Esophagus muscularis mucosa (tissue), 4 donors: ENCODE measurements around the gene EPAS1. TPM values are rescaled to one million over a fixed set of nuclear protein-coding genes. Genes with fewer than 3 reads are reported as not detected.
A peak's percentile ranks its signal among the peaks of the same experiment; 100 is the strongest.
"Not testable (repeated sequence)": the region's sequence is repeated elsewhere in the genome, so short reads cannot be mapped to it uniquely, and the experiment has no call there.

Experiments
- DNase-seq: peaks from one replicate; pipeline ENCODE4 v3.0.0-alpha.2; 2017; ENCODE audit errors: extremely low spot score
- H3K27ac ChIP-seq, 4 donors: fragments of 200-600 bp; sonication (generic); replicated peaks in 1 of 4; 1 replicate in 3 of 4; 2 replicates in 1 of 4; pipeline ENCODE4 v1.5.1; 2016 to 2019; ENCODE audit warnings: mild to moderate bottlenecking in 1 of 4
- H3K27me3 ChIP-seq, 4 donors: fragments of 200-600 bp; sonication (generic); one replicate each; pipeline versions ENCODE4 v1.5.1 to v1.6.0; 2016 to 2019
- H3K36me3 ChIP-seq, 4 donors: fragments of 200-600 bp; sonication (generic); one replicate each; pipeline ENCODE4 v1.5.1; 2016 to 2019
- H3K4me1 ChIP-seq, 4 donors: fragments of 200-600 bp; sonication (generic); one replicate each; pipeline ENCODE4 v1.5.1; 2016 to 2019
- H3K4me3 ChIP-seq, 4 donors: fragments of 200-600 bp; sonication (generic); 1 replicate in 2 of 4; 2 replicates in 2 of 4; pipeline ENCODE4 v1.5.1; 2016 to 2019; ENCODE audit warnings: mild to moderate bottlenecking in 4 of 4, moderate library complexity in 1 of 4
- H3K9me3 ChIP-seq, 4 donors: fragments of 200-600 bp; sonication (generic); 1 replicate in 3 of 4; 2 replicates in 1 of 4; pipeline ENCODE4 v1.5.1; 2016 to 2019
- EP300 ChIP-seq: sonication (generic); formaldehyde crosslinking; IDR thresholded peaks from one replicate; pipeline ENCODE4 v1.6.1; 2017; ENCODE audit warnings: antibody characterized with exemption
- POLR2A ChIP-seq: fragments of 450-650 bp; IDR thresholded peaks from one replicate; pipeline ENCODE4 v1.6.1; 2017; ENCODE audit warnings: antibody characterized with exemption, moderate library complexity, mild to moderate bottlenecking, low read depth
- POLR2AphosphoS5 ChIP-seq, 2 donors: sonication (generic); formaldehyde crosslinking; IDR thresholded peaks; one replicate each; pipeline ENCODE4 v1.6.1; 2017; ENCODE audit warnings: antibody characterized with exemption in 2 of 2
- WGBS: methylation state at CpG from one replicate; pipeline ENCODE4 v1.1.5; 2018; 5-methylcytosine and 5-hydroxymethylcytosine counted together
- intact Hi-C: fragments of 100-400 bp; cut with DNase I; formaldehyde crosslinking; loops from one replicate; pipeline ENCODE4 v1.15.1; 2023
- total RNA-seq, 4 donors: library from RNA; depleted of rRNA; stranded (reverse); fragments of >200 nt; gene quantifications; one replicate each; pipeline versions ENCODE4 v1.1.0 to v1.2.1, GENCODE V29; 2016
- TF ChIP-seq, protein P1 (sequence below), 3 experiments: fragments of 200-600 bp in 2 of 3; fragments of 450-650 bp in 1 of 3; sonication (generic) in 2 of 3; IDR thresholded peaks; one replicate each; pipeline ENCODE4 v1.5.1; 2017 to 2019; ENCODE audit warnings: antibody characterized with exemption in 3 of 3, mild to moderate bottlenecking in 2 of 3, moderate library complexity in 1 of 3

Gene EPAS1
- total RNA-seq, 4 donors from 2014 or later: 113 to 225 (median 183) TPM

DNA sequence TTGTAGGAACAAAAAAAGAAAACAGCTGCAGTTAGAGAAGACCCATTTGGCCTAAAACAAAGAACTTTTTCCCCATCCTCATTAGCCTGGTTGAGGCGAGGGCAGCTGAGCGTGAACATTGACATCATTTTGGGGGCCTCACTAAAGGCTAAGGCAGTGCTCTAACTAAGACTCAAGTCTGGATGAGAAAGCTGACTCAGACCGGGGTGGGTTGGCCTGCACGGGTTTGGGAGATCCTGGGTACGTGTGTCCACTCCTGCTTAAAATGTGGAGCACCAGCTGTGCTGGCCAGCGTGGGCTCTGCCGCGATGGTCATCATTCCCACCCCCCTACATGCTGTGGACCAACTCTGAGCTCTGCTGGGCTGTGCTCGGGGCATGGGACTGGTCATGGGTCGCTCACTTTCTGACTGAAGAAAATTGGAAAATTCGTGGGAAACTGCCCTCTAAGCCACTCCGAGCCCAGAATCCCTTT, 96.2 kb downstream of the EPAS1 start:
- DNase-seq: peak; percentile 39
- 85% methylated on average over 9 of the region's 12 CpGs for WGBS
- intact Hi-C loops: no loop called here
- Histone ChIP-seq H3K4me3 (no peak overlapping the region), H3K27me3 (no peaks in the 10 kb centered on the region), H3K4me1 (peaks cover 0 to 6% (median 0%) of the 10 kb centered on the region in 4 donors), H3K36me3 (peaks cover 0 to 2% (median 0%) of the 10 kb centered on the region in 4 donors), H3K27ac (no peak overlapping the region), H3K9me3 (no peaks in the 10 kb centered on the region)
- TF ChIP-seq, protein P1, sequence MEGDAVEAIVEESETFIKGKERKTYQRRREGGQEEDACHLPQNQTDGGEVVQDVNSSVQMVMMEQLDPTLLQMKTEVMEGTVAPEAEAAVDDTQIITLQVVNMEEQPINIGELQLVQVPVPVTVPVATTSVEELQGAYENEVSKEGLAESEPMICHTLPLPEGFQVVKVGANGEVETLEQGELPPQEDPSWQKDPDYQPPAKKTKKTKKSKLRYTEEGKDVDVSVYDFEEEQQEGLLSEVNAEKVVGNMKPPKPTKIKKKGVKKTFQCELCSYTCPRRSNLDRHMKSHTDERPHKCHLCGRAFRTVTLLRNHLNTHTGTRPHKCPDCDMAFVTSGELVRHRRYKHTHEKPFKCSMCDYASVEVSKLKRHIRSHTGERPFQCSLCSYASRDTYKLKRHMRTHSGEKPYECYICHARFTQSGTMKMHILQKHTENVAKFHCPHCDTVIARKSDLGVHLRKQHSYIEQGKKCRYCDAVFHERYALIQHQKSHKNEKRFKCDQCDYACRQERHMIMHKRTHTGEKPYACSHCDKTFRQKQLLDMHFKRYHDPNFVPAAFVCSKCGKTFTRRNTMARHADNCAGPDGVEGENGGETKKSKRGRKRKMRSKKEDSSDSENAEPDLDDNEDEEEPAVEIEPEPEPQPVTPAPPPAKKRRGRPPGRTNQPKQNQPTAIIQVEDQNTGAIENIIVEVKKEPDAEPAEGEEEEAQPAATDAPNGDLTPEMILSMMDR (IDR thresholded peaks at IDR 0.05): no peak
- TF ChIP-seq EP300: no peak
- no peak for TF ChIP-seq POLR2A
- TF ChIP-seq POLR2AphosphoS5 (IDR thresholded peaks at IDR 0.05): no peak

DNA sequence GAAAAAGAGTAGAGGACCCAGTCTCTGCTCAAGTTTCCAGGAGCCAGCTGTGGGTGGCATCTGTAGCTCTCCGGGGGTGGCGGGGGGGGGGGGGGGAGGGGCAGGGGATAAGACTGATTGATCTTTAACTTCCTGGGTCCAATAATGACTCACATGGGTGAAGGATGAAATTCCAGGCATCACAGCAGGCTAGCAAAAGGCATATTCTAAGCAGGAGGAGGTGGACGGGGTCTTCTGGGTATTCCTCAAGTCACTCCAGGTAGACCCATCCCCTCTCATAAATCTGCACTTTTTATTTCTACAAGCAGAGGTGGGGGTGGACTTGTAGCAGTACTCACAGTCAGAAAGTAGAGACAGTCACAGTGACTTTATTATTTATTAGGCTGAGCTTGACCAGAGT, 96.7 kb downstream of the EPAS1 start:
- intact Hi-C loops: no loop called here
- TF ChIP-seq POLR2A (no peak), EP300 (no peak), POLR2AphosphoS5 (IDR thresholded peaks at IDR 0.05) (no peak)
- TF ChIP-seq, protein P1 (IDR thresholded peaks at IDR 0.05): no peak
- H3K4me3 ChIP-seq: no peak overlapping the region
- H3K4me1 ChIP-seq: peaks cover 0 to under 1% (median 0%) of the 10 kb centered on the region in 4 donors
- no peaks in the 10 kb centered on the region for H3K27me3 ChIP-seq
- DNase-seq: peak; percentile 60
- H3K27ac ChIP-seq: no peak overlapping the region
- no peaks in the 10 kb centered on the region for H3K36me3 ChIP-seq
- WGBS: 100% methylated on average over 3 of the region's 3 CpGs
- H3K9me3 ChIP-seq: no peaks in the 10 kb centered on the region

DNA sequence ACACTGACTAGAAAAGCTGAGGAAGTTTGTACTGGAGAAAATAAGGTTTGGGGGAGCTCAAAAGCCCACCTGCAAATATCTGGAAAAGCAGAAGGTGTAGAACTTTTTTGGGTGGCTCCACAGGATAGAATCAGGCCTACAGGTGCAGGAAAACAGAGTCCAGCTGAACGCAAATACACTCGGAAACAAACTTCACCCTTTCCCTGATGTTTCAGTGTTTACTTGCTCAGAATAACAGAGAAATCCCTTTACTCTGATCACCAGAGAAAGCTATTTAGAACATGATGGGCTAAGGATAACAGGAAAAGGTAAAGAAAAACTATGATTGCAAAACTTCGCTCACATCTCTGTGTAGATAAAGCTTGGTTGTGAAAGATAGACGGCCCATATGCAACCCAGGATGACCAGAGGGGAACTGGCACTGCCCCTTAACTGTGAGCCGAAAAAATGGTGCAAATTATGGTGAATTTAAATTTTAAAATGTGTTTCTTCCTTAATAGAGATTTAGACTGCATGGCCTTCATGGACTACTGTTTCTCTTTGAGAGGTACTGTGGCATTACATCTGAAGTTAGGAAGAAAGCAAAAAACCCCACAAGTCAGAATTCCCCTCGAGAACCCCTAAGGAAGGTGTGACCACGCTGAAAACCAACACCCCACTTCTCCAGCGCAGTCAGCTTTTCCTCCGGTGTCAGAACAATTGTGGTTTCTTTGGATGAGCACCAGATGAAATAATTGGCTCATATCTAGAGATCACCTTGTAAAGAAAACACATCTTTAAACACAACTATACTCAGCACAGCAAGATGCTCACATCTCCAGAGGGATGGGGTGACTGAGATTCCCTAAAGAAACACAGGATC, 97.7 kb downstream of the EPAS1 start:
- WGBS: 75% methylated on average over 9 of the region's 9 CpGs
- H3K27ac ChIP-seq: no peak overlapping the region
- no peak for DNase-seq
- intact Hi-C loops: no loop called here
- no peak for TF ChIP-seq POLR2A
- TF ChIP-seq EP300: no peak
- TF ChIP-seq, protein P1 (IDR thresholded peaks at IDR 0.05): no peak
- TF ChIP-seq POLR2AphosphoS5 (IDR thresholded peaks at IDR 0.05): no peak
- no peaks in the 10 kb centered on the region for H3K9me3 ChIP-seq
- no peaks in the 10 kb centered on the region for H3K36me3 ChIP-seq
- H3K4me1 ChIP-seq: no peaks in the 10 kb centered on the region
- H3K27me3 ChIP-seq: no peaks in the 10 kb centered on the region
- H3K4me3 ChIP-seq: no peak overlapping the region

DNA sequence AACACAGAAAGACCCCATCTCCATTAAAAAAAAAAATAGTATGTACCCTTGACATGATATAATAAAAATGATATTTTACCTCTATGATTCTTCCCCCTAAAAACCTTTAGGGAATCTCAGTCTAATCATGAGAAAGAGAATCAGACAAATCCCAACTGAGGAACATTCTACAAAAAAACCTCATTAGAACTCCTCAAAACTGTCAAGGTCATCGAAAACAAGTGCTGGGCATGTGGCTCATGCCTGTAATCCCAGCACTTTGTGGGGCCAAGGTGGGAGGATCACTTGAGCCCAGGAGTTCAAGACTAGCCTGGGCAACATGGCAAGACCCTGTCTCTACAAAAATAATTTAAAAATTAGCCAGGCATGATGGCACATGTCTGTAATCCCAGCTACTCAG, 98.5 kb downstream of the EPAS1 start:
- H3K36me3 ChIP-seq, DNase-seq, H3K9me3 ChIP-seq, H3K4me3 ChIP-seq, H3K4me1 ChIP-seq, H3K27me3 ChIP-seq, H3K27ac ChIP-seq, intact Hi-C loops: not testable (repeated sequence)
- WGBS: 100% methylated on average over 1 of the region's 1 CpG

DNA sequence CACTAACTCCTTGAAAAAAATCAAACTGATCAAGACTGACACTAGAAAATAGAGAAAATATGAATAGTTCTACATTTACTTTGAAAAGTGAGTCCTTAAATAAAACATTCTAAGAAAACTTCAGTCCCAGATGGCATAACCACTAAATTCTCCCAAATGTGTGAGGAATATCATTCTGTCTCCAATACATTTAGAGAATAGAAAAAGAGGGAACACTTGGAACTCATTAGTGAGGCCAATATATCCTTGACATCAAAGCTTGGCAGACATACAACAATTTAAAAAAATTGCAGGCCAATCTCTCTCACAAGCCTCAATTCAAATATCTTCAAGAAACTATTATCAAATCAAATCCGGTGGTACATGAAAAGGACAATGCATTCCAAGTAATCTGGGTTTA, 102.8 kb downstream of the EPAS1 start:
- H3K36me3 ChIP-seq: no peaks in the 10 kb centered on the region
- H3K27me3 ChIP-seq: no peaks in the 10 kb centered on the region
- 67% methylated on average over 1 of the region's 1 CpG for WGBS
- H3K9me3 ChIP-seq: no peaks in the 10 kb centered on the region
- no peak for TF ChIP-seq POLR2AphosphoS5 (IDR thresholded peaks at IDR 0.05)
- TF ChIP-seq POLR2A: no peak
- TF ChIP-seq EP300: no peak
- H3K27ac ChIP-seq: no peak overlapping the region
- H3K4me1 ChIP-seq: no peaks in the 10 kb centered on the region
- H3K4me3 ChIP-seq: no peak overlapping the region
- intact Hi-C loops: no loop called here
- no peak for DNase-seq

DNA sequence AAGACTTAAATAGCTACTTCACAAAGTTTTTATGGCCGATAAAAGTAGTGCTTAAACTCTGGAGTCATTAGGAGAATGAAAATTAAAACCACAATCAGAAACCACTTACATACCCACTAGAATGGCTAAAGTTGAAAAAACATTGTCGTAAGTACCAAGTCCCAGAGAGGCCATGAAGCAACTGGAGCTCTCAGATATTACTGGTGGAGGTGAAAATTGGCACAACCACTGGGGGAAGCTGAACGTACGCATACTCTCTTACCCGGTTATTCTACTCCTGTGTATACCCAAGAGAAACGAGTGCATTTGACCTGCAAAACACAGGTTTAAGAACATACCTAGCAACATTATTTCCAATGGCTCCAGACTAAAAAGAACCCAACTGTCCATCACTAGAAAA, 105.7 kb downstream of the EPAS1 start:
- WGBS: 95% methylated on average over 6 of the region's 6 CpGs
- Histone ChIP-seq H3K9me3 (no peaks in the 10 kb centered on the region), H3K36me3 (no peaks in the 10 kb centered on the region), H3K4me3 (no peak overlapping the region), H3K4me1 (no peaks in the 10 kb centered on the region), H3K27me3 (no peaks in the 10 kb centered on the region), H3K27ac (no peak overlapping the region)
- TF ChIP-seq POLR2A (no peak), POLR2AphosphoS5 (IDR thresholded peaks at IDR 0.05) (no peak), EP300 (no peak)
- TF ChIP-seq, protein P1 (IDR thresholded peaks at IDR 0.05): no peak
- DNase-seq: peak; percentile 57
- intact Hi-C loops: no loop called here
